SU-DHL-6 (cell line): ENCODE results near the gene GNB3.
"Not testable (repeated sequence)": the region's sequence is repeated elsewhere in the genome, so short reads cannot be mapped to it uniquely, and the experiment has no call there.

Experiments used
- H2AFZ ChIP-seq: fragments of 200-600 bp; sonication (generic); 2 replicates; pipeline ENCODE4 v1.6.1; 2014; ENCODE audit warnings: low read depth, mild to moderate bottlenecking, moderate library complexity, mixed read lengths, antibody characterized with exemption, low read length; ENCODE audit not compliant: severe bottlenecking
- H3F3A ChIP-seq: fragments of 200-600 bp; shearing (Covaris generic); 2 replicates; pipeline ENCODE4 v1.6.0; 2016; ENCODE audit warnings: antibody characterized with exemption, mild to moderate bottlenecking; ENCODE audit not compliant: insufficient read depth
- H3K27ac ChIP-seq: fragments of 200-600 bp; sonication (generic); 2 replicates; pipeline ENCODE4 v1.5.1; 2016; ENCODE audit warnings: low read depth, mild to moderate bottlenecking, low read length, moderate library complexity, mixed read lengths
- H3K27me3 ChIP-seq: fragments of 200-600 bp; sonication (generic), shearing (Covaris generic); 2 replicates; pipeline ENCODE4 v1.6.0; 2014; ENCODE audit warnings: mild to moderate bottlenecking, low read length
- H3K36me3 ChIP-seq: fragments of 200-600 bp; sonication (generic); 2 replicates; pipeline ENCODE4 v1.6.1; 2014; ENCODE audit warnings: mild to moderate bottlenecking, low read length, mixed read lengths
- H3K4me2 ChIP-seq: fragments of 300-600, 200-600 bp; shearing (Covaris generic), sonication (generic); 2 replicates; pipeline ENCODE4 v1.6.0; 2014; ENCODE audit warnings: low read length, low read depth, mild to moderate bottlenecking; ENCODE audit not compliant: poor library complexity, severe bottlenecking
- H3K4me3 ChIP-seq: fragments of 200-600 bp; sonication (generic); 2 replicates; pipeline ENCODE4 v1.5.1; 2014; ENCODE audit warnings: antibody characterized with exemption, low read length, mild to moderate bottlenecking, mixed read lengths; ENCODE audit not compliant: insufficient read depth, poor library complexity, severe bottlenecking
- H3K79me2 ChIP-seq: fragments of 200-600 bp; sonication (generic); 2 replicates; pipeline ENCODE4 v1.6.1; 2014; ENCODE audit warnings: mild to moderate bottlenecking, low read length, moderate library complexity; ENCODE audit not compliant: insufficient read depth
- H3K9ac ChIP-seq: fragments of 200-600 bp; sonication (generic); 2 replicates; pipeline ENCODE4 v1.7.0; 2014; ENCODE audit warnings: mild to moderate bottlenecking, low read length
- H3K9me2 ChIP-seq: fragments of 200-600 bp; sonication (generic); replicated peaks from 2 replicates; pipeline ENCODE4 v1.6.1; 2014; ENCODE audit warnings: low read length; ENCODE audit not compliant: insufficient read depth
- H3K9me3 ChIP-seq: fragments of 200-600 bp; sonication (generic); 2 replicates; pipeline ENCODE4 v1.6.1; 2014; ENCODE audit warnings: low read length, mixed read lengths; ENCODE audit not compliant: insufficient read depth
- H4K20me1 ChIP-seq: fragments of 200-600 bp; sonication (generic); 2 replicates; pipeline ENCODE4 v1.6.1; 2014; ENCODE audit warnings: low read depth, mild to moderate bottlenecking, antibody characterized with exemption, low read length, moderate library complexity, mixed read lengths
- EZH2phosphoT487 ChIP-seq: fragments of 200-600 bp; sonication (generic), shearing (Covaris generic); conservative IDR thresholded peaks from 2 replicates; pipeline ENCODE4 v1.6.1; 2018; ENCODE audit warnings: mild to moderate bottlenecking, antibody characterized with exemption, low read length, moderate library complexity, mixed read lengths
- TF ChIP-seq, protein P1 (sequence below): fragments of 200-600 bp; sonication (generic); IDR thresholded peaks from one replicate; pipeline ENCODE4 v1.5.1; 2017; ENCODE audit warnings: antibody characterized with exemption, mild to moderate bottlenecking, low read length, moderate library complexity; ENCODE audit not compliant: insufficient read depth, poor library complexity, severe bottlenecking

GNB3 gene

DNA sequence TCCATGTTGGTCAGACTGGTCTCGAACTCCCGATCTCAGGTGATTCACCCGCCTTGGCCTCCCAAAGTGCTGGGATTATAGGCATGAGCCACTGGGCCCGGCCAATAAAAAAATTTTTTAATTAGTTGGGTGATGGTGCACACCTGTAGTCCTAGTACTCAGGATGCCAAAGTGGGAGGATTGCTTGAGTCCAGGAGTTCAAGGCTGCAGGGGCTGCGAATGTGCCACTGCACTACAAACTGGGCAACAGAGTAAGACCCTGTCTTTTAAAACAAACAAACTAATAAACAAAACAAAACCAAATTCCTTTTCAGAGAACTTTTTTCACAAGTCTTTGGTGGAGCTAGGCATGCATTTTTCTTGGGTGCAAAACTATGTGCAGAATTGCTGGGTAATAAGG, 42.5 kb downstream of the GNB3 start:
- Histone ChIP-seq H3K9me2 (no peaks in the 10 kb centered on the region), H2AFZ (no peak overlapping the region), H3K4me2 (no peak overlapping the region), H3K27me3 (no peaks in the 10 kb centered on the region), H3K9me3 (no peaks in the 10 kb centered on the region), H3F3A (no peaks in the 10 kb centered on the region), H3K4me3 (no peak overlapping the region), H4K20me1 (no peaks in the 10 kb centered on the region), H3K36me3 (no peaks in the 10 kb centered on the region), H3K27ac (no peak overlapping the region), H3K79me2 (no peaks in the 10 kb centered on the region), H3K9ac (no peak overlapping the region)
- TF ChIP-seq, protein P1, sequence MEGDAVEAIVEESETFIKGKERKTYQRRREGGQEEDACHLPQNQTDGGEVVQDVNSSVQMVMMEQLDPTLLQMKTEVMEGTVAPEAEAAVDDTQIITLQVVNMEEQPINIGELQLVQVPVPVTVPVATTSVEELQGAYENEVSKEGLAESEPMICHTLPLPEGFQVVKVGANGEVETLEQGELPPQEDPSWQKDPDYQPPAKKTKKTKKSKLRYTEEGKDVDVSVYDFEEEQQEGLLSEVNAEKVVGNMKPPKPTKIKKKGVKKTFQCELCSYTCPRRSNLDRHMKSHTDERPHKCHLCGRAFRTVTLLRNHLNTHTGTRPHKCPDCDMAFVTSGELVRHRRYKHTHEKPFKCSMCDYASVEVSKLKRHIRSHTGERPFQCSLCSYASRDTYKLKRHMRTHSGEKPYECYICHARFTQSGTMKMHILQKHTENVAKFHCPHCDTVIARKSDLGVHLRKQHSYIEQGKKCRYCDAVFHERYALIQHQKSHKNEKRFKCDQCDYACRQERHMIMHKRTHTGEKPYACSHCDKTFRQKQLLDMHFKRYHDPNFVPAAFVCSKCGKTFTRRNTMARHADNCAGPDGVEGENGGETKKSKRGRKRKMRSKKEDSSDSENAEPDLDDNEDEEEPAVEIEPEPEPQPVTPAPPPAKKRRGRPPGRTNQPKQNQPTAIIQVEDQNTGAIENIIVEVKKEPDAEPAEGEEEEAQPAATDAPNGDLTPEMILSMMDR = no peak
- no peak for TF ChIP-seq EZH2phosphoT487

DNA sequence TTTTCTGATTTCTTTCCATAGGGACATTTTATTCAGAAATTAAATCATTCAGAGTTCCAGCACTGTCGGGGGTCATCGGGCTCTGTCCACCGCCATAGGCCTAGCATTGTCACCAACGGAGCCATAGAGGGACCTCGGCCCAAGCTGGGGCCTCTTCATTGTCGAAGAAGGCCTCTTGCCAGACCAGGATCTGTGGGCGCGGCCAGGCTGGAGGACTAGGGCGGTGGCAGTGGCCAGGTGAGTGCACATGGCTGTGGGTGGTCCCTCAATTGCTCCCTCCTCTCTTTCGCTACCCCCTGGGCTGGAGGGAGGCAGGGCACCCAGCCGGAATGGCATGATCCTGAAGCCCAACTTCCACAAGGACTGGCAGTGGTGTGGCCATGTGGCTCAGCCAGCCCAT, 43.0 kb downstream of the GNB3 start:
- no peaks in the 10 kb centered on the region for H4K20me1 ChIP-seq
- H3K9ac ChIP-seq = no peak overlapping the region
- peaks cover 4% of the 10 kb centered on the region; the same call in 1 of the 2 replicates for H3F3A ChIP-seq
- no peak overlapping the region for H2AFZ ChIP-seq
- H3K9me3 ChIP-seq = no peaks in the 10 kb centered on the region
- H3K27ac ChIP-seq = no peak overlapping the region
- no peaks in the 10 kb centered on the region for H3K27me3 ChIP-seq
- H3K36me3 ChIP-seq = no peaks in the 10 kb centered on the region
- H3K9me2 ChIP-seq = no peaks in the 10 kb centered on the region
- no peak overlapping the region for H3K4me3 ChIP-seq
- TF ChIP-seq EZH2phosphoT487 = no peak
- TF ChIP-seq, protein P1 = no peak
- no peaks in the 10 kb centered on the region for H3K79me2 ChIP-seq
- no peak overlapping the region for H3K4me2 ChIP-seq

DNA sequence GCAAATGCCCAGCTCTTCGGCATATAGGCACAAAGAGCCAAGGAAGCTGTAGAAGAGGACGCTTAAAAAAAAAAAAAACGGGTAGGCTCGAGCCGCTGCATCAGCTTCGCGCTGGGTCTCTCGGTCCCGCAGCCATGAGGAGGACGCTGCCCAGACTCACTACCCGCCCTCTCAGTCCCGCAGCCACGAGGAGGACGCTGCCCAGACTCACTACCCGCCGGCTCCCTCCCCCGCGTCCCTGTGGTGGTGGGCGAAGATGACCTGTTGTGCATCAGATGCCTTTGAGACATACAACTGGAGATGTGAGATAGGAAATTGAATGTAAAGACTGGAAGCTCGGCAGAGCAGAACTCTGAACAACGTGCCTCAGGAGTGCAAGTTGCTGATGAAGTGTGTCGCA, 43.8 kb downstream of the GNB3 start:
- H3K9me2 ChIP-seq = no peaks in the 10 kb centered on the region
- TF ChIP-seq, protein P1 = no peak
- no peaks in the 10 kb centered on the region for H4K20me1 ChIP-seq
- no peaks in the 10 kb centered on the region for H3K9me3 ChIP-seq
- H3K27me3 ChIP-seq = no peaks in the 10 kb centered on the region
- H3K4me3 ChIP-seq = no peak overlapping the region
- no peak overlapping the region for H2AFZ ChIP-seq
- no peak overlapping the region for H3K4me2 ChIP-seq
- H3F3A ChIP-seq = peaks cover 9% of the 10 kb centered on the region
- H3K9ac ChIP-seq = no peak overlapping the region
- H3K79me2 ChIP-seq = no peaks in the 10 kb centered on the region
- H3K27ac ChIP-seq = no peak overlapping the region
- H3K36me3 ChIP-seq = no peaks in the 10 kb centered on the region

DNA sequence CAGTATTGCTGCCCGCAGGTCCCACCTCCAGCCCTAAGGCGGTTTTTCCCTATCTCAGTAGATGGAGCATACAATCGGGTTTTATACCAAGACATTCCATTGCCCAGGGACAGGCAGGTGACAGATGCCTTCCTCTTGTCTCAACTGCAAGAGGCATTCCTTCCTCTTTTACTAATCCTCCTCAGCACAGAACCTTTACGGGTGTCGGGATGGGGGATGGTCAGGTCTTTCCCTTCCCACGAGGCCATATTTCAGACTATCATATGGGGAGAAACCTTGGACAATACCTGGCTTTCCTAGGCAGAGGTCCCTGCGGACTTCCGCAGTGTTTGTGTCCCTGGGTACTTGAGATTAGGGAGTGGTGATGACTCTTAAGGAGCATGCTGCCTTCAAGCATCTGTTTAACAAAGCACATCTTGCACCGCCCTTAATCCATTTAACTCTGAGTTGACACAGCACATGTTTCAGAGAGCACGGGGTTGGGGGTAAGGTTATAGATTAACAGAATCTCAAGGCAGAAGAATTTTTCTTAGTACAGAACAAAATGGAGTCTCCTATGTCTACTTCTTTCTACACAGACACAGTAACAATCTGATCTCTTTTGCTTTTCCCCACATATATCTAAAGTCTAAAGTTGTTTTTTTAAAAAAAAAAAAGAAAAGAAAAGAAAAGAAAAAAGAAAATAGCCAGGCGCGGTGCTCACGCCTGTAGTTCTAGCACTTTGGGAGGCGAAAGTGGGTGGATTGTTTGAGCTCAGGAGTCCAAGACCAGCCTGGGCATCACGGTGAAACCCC, 45.7 kb downstream of the GNB3 start:
- H4K20me1 ChIP-seq, H3K9ac ChIP-seq, H2AFZ ChIP-seq, H3K9me3 ChIP-seq, H3K27me3 ChIP-seq, H3K4me2 ChIP-seq, H3K9me2 ChIP-seq, H3K79me2 ChIP-seq, H3K4me3 ChIP-seq, H3K27ac ChIP-seq, H3K36me3 ChIP-seq: not testable (repeated sequence)
- H3F3A ChIP-seq = peaks cover 12% of the 10 kb centered on the region
